HEK293 (cell line): ENCODE measurements around the gene PLCD3.

Experiments
- FEZF1 ChIP-seq: fragments of 450-650 bp; formaldehyde crosslinking; IDR thresholded peaks from 2 replicates; pipeline ENCODE4 v1.5.1; 2016; ENCODE audit warnings: missing biosample characterization, missing genetic modification characterization
- HOXD13 ChIP-seq: sonication (generic); formaldehyde crosslinking; IDR thresholded peaks from 2 replicates; pipeline ENCODE4 v1.8.0; 2022; ENCODE audit warnings: missing genetic modification reagents, borderline replicate concordance
- OVOL3 ChIP-seq: fragments of 450-650 bp; formaldehyde crosslinking; IDR thresholded peaks from 2 replicates; pipeline ENCODE4 v1.5.1; 2016; ENCODE audit warnings: missing biosample characterization, missing genetic modification characterization
- TRIM28 ChIP-seq: IDR thresholded peaks from 2 replicates; pipeline ENCODE4 v1.6.1; 2011; ENCODE audit warnings: low read length, control low read depth, borderline replicate concordance
- WT1 ChIP-seq: fragments of 450-650 bp; formaldehyde crosslinking; IDR thresholded peaks from 2 replicates; pipeline ENCODE4 v1.5.1; 2016; ENCODE audit warnings: missing biosample characterization, missing genetic modification characterization
- YY1 ChIP-seq: fragments of 450-650 bp; formaldehyde crosslinking; IDR thresholded peaks from 2 replicates; pipeline ENCODE4 v1.5.1; 2018; ENCODE audit warnings: missing biosample characterization, missing genetic modification characterization
- ZBTB20 ChIP-seq: fragments of 450-650 bp; formaldehyde crosslinking; IDR thresholded peaks from 2 replicates; pipeline ENCODE4 v1.5.1; 2016; ENCODE audit warnings: missing biosample characterization, missing genetic modification characterization
- ZNF2 ChIP-seq: fragments of 450-650 bp; formaldehyde crosslinking; IDR thresholded peaks from 2 replicates; pipeline ENCODE4 v1.5.1; 2016; ENCODE audit warnings: missing biosample characterization, missing genetic modification characterization
- ZNF302 ChIP-seq: fragments of 450-650 bp; formaldehyde crosslinking; IDR thresholded peaks from 2 replicates; pipeline ENCODE4 v1.5.1; 2016; ENCODE audit warnings: missing biosample characterization, missing genetic modification characterization, low read depth
- ZNF560 ChIP-seq: fragments of 450-650 bp; formaldehyde crosslinking; IDR thresholded peaks from 2 replicates; pipeline ENCODE4 v1.5.1; 2017; ENCODE audit warnings: missing biosample characterization, missing genetic modification characterization, borderline replicate concordance
- ZNF624 ChIP-seq: fragments of 450-650 bp; formaldehyde crosslinking; IDR thresholded peaks from 2 replicates; pipeline ENCODE4 v1.5.1; 2017; ENCODE audit warnings: missing biosample characterization, missing genetic modification characterization
- ZNF629 ChIP-seq: fragments of 450-650 bp; formaldehyde crosslinking; IDR thresholded peaks from 2 replicates; pipeline ENCODE4 v1.5.1; 2017; ENCODE audit warnings: missing biosample characterization, missing genetic modification characterization
- ZNF843 ChIP-seq: fragments of 450-650 bp; formaldehyde crosslinking; IDR thresholded peaks from 2 replicates; pipeline ENCODE4 v1.5.1; 2016; ENCODE audit warnings: missing biosample characterization, missing genetic modification characterization
- TF ChIP-seq, protein P1 (sequence below): fragments of 450-650 bp; formaldehyde crosslinking; IDR thresholded peaks from 2 replicates; pipeline ENCODE4 v1.5.1; 2016; ENCODE audit warnings: missing biosample characterization, missing genetic modification characterization
- TF ChIP-seq, protein P2 (sequence below): fragments of 450-650 bp; formaldehyde crosslinking; IDR thresholded peaks from 2 replicates; pipeline ENCODE4 v1.5.1; 2017; ENCODE audit warnings: missing biosample characterization, missing genetic modification characterization
- TF ChIP-seq, protein P3 (sequence below): fragments of 450-650 bp; formaldehyde crosslinking; IDR thresholded peaks from 2 replicates; pipeline ENCODE4 v1.5.1; 2017; ENCODE audit warnings: missing biosample characterization, mild to moderate bottlenecking, missing genetic modification characterization, moderate library complexity
- TF ChIP-seq, protein P4 (sequence below): fragments of 450-650 bp; formaldehyde crosslinking; IDR thresholded peaks from 2 replicates; pipeline ENCODE4 v1.5.1; 2016; ENCODE audit warnings: missing biosample characterization, missing genetic modification characterization
- TF ChIP-seq, protein P5 (sequence below): fragments of 450-650 bp; formaldehyde crosslinking; IDR thresholded peaks from 2 replicates; pipeline ENCODE4 v1.5.1; 2016; ENCODE audit warnings: missing biosample characterization, missing genetic modification characterization
- TF ChIP-seq, protein P6 (sequence below): fragments of 450-650 bp; formaldehyde crosslinking; IDR thresholded peaks from 2 replicates; pipeline ENCODE4 v1.5.1; 2016; ENCODE audit warnings: missing biosample characterization, missing genetic modification characterization
- TF ChIP-seq, protein P7 (sequence below): IDR thresholded peaks from 2 replicates; pipeline ENCODE4 v1.6.1; 2011; ENCODE audit warnings: mild to moderate bottlenecking, low read depth, low read length, borderline replicate concordance

PLCD3 gene

DNA sequence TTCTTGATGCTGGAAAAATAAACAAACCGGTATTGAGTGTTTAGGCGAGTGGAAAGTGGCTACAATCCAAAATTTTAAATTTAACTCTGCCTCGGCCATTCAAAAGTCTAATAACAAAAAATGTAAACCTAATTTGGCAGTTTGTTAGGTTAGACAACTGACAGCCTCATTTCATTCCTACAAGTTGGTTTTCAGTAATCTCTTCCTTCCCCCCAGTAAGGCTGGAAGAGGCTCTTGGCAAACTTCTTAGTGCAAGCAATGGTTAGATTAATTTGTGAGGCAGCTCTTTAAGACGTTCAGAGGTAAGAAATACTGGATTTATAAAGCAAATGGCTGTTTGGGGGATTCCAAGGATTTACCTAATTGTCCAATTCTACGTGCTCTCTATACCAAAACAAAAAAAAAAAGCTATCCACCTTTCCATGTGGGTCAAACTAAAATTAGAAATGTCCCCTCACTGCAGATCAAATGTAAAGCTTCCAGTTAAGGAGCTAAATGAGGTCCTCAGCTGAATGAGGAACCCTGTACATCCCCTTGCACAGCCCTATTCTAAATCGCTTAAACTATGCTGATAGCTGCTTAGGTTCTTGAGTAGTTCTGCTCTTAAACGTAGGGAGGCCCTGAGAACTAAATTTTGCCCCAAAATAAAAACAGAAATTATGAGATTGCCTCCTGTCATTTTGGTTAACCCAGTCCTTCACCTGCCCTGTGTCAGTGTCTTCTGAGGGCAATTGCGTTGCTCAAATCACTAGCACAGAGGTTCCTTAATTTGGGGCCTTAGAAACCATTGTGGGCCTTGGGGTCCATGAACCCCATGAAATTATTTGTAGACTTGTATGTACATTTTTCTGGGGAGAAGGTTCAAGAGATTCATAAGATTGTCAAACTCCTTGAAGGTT lies 18.8 kb upstream of the PLCD3 start (continued):
- TF ChIP-seq, protein P1, sequence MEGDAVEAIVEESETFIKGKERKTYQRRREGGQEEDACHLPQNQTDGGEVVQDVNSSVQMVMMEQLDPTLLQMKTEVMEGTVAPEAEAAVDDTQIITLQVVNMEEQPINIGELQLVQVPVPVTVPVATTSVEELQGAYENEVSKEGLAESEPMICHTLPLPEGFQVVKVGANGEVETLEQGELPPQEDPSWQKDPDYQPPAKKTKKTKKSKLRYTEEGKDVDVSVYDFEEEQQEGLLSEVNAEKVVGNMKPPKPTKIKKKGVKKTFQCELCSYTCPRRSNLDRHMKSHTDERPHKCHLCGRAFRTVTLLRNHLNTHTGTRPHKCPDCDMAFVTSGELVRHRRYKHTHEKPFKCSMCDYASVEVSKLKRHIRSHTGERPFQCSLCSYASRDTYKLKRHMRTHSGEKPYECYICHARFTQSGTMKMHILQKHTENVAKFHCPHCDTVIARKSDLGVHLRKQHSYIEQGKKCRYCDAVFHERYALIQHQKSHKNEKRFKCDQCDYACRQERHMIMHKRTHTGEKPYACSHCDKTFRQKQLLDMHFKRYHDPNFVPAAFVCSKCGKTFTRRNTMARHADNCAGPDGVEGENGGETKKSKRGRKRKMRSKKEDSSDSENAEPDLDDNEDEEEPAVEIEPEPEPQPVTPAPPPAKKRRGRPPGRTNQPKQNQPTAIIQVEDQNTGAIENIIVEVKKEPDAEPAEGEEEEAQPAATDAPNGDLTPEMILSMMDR: no peak
- TF ChIP-seq HOXD13: no peak
- TF ChIP-seq ZBTB20 (tag by site-specific recombination): no peak; the same call in none of the 2 replicates
- TF ChIP-seq, protein P2, sequence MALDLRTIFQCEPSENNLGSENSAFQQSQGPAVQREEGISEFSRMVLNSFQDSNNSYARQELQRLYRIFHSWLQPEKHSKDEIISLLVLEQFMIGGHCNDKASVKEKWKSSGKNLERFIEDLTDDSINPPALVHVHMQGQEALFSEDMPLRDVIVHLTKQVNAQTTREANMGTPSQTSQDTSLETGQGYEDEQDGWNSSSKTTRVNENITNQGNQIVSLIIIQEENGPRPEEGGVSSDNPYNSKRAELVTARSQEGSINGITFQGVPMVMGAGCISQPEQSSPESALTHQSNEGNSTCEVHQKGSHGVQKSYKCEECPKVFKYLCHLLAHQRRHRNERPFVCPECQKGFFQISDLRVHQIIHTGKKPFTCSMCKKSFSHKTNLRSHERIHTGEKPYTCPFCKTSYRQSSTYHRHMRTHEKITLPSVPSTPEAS: no peak
- TF ChIP-seq, protein P3, sequence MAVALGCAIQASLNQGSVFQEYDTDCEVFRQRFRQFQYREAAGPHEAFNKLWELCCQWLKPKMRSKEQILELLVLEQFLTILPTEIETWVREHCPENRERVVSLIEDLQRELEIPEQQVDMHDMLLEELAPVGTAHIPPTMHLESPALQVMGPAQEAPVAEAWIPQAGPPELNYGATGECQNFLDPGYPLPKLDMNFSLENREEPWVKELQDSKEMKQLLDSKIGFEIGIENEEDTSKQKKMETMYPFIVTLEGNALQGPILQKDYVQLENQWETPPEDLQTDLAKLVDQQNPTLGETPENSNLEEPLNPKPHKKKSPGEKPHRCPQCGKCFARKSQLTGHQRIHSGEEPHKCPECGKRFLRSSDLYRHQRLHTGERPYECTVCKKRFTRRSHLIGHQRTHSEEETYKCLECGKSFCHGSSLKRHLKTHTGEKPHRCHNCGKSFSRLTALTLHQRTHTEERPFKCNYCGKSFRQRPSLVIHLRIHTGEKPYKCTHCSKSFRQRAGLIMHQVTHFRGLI (tag by site-specific recombination): no peak; the same call in 1 of the 2 replicates
- TF ChIP-seq ZNF624: no peak
- 0 out of 2 replicates have a peak, but pooled peaks have one; percentile 9 for TF ChIP-seq ZNF629 (tag by site-specific recombination)
- TF ChIP-seq ZNF2 (tag by site-specific recombination): no peak
- TF ChIP-seq, protein P4, sequence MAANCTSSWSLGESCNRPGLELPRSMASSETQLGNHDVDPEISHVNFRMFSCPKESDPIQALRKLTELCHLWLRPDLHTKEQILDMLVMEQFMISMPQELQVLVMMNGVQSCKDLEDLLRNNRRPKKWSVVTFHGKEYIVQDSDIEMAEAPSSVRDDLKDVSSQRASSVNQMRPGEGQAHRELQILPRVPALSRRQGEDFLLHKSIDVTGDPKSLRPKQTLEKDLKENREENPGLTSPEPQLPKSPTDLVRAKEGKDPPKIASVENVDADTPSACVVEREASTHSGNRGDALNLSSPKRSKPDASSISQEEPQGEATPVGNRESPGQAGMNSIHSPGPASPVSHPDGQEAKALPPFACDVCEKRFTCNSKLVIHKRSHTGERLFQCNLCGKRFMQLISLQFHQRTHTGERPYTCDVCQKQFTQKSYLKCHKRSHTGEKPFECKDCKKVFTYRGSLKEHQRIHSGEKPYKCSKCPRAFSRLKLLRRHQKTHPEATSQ (tag by site-specific recombination): no peak
- TF ChIP-seq OVOL3 (tag by site-specific recombination): 0 out of 2 replicates have a peak, but pooled peaks have one; percentile 32
- TF ChIP-seq, protein P5, sequence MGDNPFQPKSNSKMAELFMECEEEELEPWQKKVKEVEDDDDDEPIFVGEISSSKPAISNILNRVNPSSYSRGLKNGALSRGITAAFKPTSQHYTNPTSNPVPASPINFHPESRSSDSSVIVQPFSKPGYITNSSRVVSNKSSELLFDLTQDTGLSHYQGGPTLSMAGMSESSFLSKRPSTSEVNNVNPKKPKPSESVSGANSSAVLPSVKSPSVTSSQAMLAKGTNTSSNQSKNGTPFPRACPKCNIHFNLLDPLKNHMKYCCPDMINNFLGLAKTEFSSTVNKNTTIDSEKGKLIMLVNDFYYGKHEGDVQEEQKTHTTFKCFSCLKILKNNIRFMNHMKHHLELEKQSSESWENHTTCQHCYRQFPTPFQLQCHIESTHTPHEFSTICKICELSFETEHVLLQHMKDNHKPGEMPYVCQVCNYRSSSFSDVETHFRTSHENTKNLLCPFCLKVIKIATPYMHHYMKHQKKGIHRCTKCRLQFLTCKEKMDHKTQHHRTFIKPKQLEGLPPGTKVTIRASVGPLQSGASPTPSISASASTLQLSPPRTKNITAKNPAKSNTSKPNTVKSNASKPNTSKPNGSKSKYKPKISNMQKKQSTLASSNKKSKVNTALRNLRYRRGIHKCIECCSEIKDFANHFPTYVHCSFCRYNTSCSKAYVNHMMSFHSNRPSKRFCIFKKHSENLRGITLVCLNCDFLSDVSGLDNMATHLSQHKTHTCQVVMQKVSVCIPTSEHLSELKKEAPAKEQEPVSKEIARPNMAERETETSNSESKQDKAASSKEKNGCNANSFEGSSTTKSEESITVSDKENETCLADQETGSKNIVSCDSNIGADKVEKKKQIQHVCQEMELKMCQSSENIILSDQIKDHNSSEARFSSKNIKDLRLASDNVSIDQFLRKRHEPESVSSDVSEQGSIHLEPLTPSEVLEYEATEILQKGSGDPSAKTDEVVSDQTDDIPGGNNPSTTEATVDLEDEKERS: no peak
- TF ChIP-seq, protein P6, sequence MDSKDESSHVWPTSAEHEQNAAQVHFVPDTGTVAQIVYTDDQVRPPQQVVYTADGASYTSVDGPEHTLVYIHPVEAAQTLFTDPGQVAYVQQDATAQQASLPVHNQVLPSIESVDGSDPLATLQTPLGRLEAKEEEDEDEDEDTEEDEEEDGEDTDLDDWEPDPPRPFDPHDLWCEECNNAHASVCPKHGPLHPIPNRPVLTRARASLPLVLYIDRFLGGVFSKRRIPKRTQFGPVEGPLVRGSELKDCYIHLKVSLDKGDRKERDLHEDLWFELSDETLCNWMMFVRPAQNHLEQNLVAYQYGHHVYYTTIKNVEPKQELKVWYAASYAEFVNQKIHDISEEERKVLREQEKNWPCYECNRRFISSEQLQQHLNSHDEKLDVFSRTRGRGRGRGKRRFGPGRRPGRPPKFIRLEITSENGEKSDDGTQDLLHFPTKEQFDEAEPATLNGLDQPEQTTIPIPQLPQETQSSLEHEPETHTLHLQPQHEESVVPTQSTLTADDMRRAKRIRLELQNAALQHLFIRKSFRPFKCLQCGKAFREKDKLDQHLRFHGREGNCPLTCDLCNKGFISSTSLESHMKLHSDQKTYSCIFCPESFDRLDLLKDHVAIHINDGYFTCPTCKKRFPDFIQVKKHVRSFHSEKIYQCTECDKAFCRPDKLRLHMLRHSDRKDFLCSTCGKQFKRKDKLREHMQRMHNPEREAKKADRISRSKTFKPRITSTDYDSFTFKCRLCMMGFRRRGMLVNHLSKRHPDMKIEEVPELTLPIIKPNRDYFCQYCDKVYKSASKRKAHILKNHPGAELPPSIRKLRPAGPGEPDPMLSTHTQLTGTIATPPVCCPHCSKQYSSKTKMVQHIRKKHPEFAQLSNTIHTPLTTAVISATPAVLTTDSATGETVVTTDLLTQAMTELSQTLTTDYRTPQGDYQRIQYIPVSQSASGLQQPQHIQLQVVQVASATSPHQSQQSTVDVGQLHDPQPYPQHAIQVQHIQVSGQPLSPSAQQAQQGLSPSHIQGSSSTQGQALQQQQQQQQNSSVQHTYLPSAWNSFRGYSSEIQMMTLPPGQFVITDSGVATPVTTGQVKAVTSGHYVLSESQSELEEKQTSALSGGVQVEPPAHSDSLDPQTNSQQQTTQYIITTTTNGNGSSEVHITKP: peak; percentile 72
- TF ChIP-seq ZNF560 (tag by site-specific recombination): no peak
- TF ChIP-seq ZNF302 (tag by site-specific recombination): no peak
- TF ChIP-seq, protein P7, sequence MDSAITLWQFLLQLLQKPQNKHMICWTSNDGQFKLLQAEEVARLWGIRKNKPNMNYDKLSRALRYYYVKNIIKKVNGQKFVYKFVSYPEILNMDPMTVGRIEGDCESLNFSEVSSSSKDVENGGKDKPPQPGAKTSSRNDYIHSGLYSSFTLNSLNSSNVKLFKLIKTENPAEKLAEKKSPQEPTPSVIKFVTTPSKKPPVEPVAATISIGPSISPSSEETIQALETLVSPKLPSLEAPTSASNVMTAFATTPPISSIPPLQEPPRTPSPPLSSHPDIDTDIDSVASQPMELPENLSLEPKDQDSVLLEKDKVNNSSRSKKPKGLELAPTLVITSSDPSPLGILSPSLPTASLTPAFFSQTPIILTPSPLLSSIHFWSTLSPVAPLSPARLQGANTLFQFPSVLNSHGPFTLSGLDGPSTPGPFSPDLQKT: no peak
- TF ChIP-seq TRIM28: no peak
- TF ChIP-seq ZNF843 (tag by site-specific recombination): 0 out of 2 replicates have a peak, but pooled peaks have one; percentile 31
- TF ChIP-seq WT1 (tag by site-specific recombination): 0 out of 2 replicates have a peak, but pooled peaks have one; percentile 32
- peak; percentile 54 for TF ChIP-seq FEZF1 (tag by site-specific recombination)
- no peak for TF ChIP-seq YY1
